ENCODE data around the gene DTNB.
"Not testable (repeated sequence)": the region's sequence is repeated elsewhere in the genome, so short reads cannot be mapped to it uniquely, and the experiment has no call there.

Gene DTNB

GRCh38 chr2:25707927-25708590, 34.7 kb upstream of the DTNB start:
- Histone ChIP-seq H3K9me3 (ENCODE audit: low read depth, low read length) (no peaks in the 10 kb centered on the region), H3K27ac (no peak overlapping the region), H3K36me3 (ENCODE audit: insufficient read depth, low read length) (no peaks in the 10 kb centered on the region), H3K4me3 (no peak overlapping the region), H3K9ac (ENCODE audit: insufficient read length) (no peak overlapping the region)
- no peak for DNase-seq (ENCODE audit: low read depth, low spot score)
- no peak for TF ChIP-seq EZH2 (IDR thresholded peaks at IDR 0.05)
- no peak for TF ChIP-seq POLR2AphosphoS5 (IDR thresholded peaks at IDR 0.05; ENCODE audit: borderline replicate concordance, low read depth, low read length)
- TF ChIP-seq FOXP2 (optimal IDR thresholded peaks at IDR 0.05; ENCODE audit: control extremely low read depth, extremely low read length, insufficient read depth), result no peak

DNA sequence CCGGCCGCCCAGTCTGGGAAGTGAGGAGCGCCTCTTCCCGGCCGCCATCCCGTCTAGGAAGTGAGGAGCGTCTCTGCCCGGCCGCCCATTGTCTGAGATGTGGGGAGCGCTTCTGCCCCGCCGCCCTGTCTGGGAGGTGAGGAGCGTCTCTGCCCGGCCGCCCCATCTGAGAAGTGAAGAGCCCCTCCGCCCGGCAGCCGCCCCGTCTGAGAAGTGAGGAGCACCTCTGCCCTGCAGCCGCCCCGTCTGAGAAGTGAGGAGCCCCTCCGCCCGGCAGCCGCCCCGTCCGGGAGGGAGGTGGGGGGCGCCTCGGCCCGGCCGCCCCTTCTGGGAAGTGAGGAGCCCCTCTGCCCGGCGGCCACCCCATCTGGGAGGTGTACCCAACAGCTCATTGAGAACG, 32.2 kb upstream of the DTNB start:
- H3K27ac ChIP-seq; H3K9me3 ChIP-seq (ENCODE audit: low read depth, low read length); H3K9ac ChIP-seq (ENCODE audit: insufficient read length); DNase-seq (ENCODE audit: low read depth, low spot score); H3K4me3 ChIP-seq; H3K36me3 ChIP-seq (ENCODE audit: insufficient read depth, low read length): not testable (repeated sequence)

GRCh38 chr2:25701801-25702200, 28.4 kb upstream of the DTNB start:
- H3K9ac ChIP-seq (ENCODE audit: insufficient read length), result no peak overlapping the region
- no peak overlapping the region for H3K4me3 ChIP-seq
- no peak for TF ChIP-seq POLR2AphosphoS5 (IDR thresholded peaks at IDR 0.05; ENCODE audit: borderline replicate concordance, low read depth, low read length)
- no peak for TF ChIP-seq FOXP2 (optimal IDR thresholded peaks at IDR 0.05; ENCODE audit: control extremely low read depth, extremely low read length, insufficient read depth)
- no peak for TF ChIP-seq EZH2 (IDR thresholded peaks at IDR 0.05)
- no peak overlapping the region for H3K27ac ChIP-seq
- DNase-seq (ENCODE audit: low read depth, low spot score), result no peak
- no peaks in the 10 kb centered on the region for H3K9me3 ChIP-seq (ENCODE audit: low read depth, low read length)
- no peaks in the 10 kb centered on the region for H3K36me3 ChIP-seq (ENCODE audit: insufficient read depth, low read length)

GRCh38 chr2:25700221-25700660, 26.9 kb upstream of the DTNB start:
- TF ChIP-seq POLR2AphosphoS5 (IDR thresholded peaks at IDR 0.05; ENCODE audit: borderline replicate concordance, low read depth, low read length) (no peak), FOXP2 (optimal IDR thresholded peaks at IDR 0.05; ENCODE audit: control extremely low read depth, extremely low read length, insufficient read depth) (no peak), EZH2 (IDR thresholded peaks at IDR 0.05) (no peak)
- Histone ChIP-seq H3K9ac (ENCODE audit: insufficient read length) (no peak overlapping the region), H3K9me3 (ENCODE audit: low read depth, low read length) (no peaks in the 10 kb centered on the region), H3K27ac (no peak overlapping the region), H3K36me3 (ENCODE audit: insufficient read depth, low read length) (no peaks in the 10 kb centered on the region), H3K4me3 (no peak overlapping the region)
- no peak for DNase-seq (ENCODE audit: low read depth, low spot score)

DNA sequence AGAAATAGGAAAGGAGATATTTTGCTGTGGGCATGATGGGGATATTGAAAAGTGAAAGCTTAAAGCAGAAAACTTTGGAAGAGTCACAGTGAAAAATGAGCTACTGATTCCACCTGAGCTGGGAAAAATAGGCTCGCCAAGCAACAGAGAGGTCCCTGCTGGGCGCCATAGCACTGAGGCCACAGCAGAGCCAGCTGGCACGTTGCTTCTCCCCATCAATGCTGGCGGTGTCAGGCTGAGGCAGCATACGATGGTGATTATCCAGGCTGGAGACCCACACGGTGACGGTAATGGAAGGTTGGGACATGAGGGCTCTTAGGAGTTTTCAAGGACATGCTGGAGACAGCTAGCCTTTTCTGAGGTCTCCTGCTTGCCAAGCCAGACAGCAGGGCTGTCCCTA, 25.8 kb upstream of the DTNB start:
- Histone ChIP-seq H3K9ac (ENCODE audit: insufficient read length) (no peak overlapping the region), H3K27ac (no peak overlapping the region)
- DNase-seq (ENCODE audit: low read depth, low spot score), result no peak

DNA sequence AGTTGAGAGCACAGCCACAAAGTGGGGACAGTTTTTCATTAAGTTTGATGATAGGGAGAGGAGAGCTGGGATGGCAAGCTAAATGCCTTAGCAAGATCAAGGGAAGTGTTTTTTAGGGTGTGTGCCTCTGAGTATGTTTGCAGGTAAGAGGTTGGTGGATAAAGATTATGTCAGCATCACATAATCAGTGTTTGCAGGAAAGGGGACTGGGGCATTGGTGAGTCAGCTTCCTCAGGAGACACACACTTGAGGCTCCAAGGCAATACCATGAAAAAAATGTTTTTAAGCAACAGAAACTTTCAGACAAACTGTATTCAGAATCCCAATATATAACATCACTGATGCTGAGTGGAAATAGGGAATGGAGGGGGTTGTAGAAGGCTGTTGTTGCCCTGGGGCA, 25.4 kb upstream of the DTNB start:
- no peak for TF ChIP-seq FOXP2 (optimal IDR thresholded peaks at IDR 0.05; ENCODE audit: control extremely low read depth, extremely low read length, insufficient read depth)
- TF ChIP-seq EZH2 (IDR thresholded peaks at IDR 0.05), result no peak
- no peak for TF ChIP-seq POLR2AphosphoS5 (IDR thresholded peaks at IDR 0.05; ENCODE audit: borderline replicate concordance, low read depth, low read length)
- Histone ChIP-seq H3K9me3 (ENCODE audit: low read depth, low read length) (no peaks in the 10 kb centered on the region), H3K36me3 (ENCODE audit: insufficient read depth, low read length) (no peaks in the 10 kb centered on the region), H3K9ac (ENCODE audit: insufficient read length) (no peak overlapping the region), H3K4me3 (no peak overlapping the region), H3K27ac (no peak overlapping the region)
- no peak for DNase-seq (ENCODE audit: low read depth, low spot score)

More for the DNA sequence above, 25.8 kb upstream of the DTNB start:
- no peaks in the 10 kb centered on the region for H3K36me3 ChIP-seq (ENCODE audit: insufficient read depth, low read length)
- TF ChIP-seq FOXP2 (optimal IDR thresholded peaks at IDR 0.05; ENCODE audit: control extremely low read depth, extremely low read length, insufficient read depth), result no peak
- TF ChIP-seq POLR2AphosphoS5 (IDR thresholded peaks at IDR 0.05; ENCODE audit: borderline replicate concordance, low read depth, low read length), result no peak
- TF ChIP-seq EZH2 (IDR thresholded peaks at IDR 0.05), result no peak
- H3K9me3 ChIP-seq (ENCODE audit: low read depth, low read length), result no peaks in the 10 kb centered on the region
- no peak overlapping the region for H3K4me3 ChIP-seq

- Histone ChIP-seq H3K36me3 (ENCODE audit: insufficient read depth, low read length) (no peaks in the 10 kb centered on the region), H3K9me3 (ENCODE audit: low read depth, low read length) (no peaks in the 10 kb centered on the region), H3K27ac (no peak overlapping the region), H3K4me3 (no peak overlapping the region), H3K9ac (ENCODE audit: insufficient read length) (no peak overlapping the region)
- no peak for DNase-seq (ENCODE audit: low read depth, low spot score)
- TF ChIP-seq EZH2 (IDR thresholded peaks at IDR 0.05) (no peak), POLR2AphosphoS5 (IDR thresholded peaks at IDR 0.05; ENCODE audit: borderline replicate concordance, low read depth, low read length) (no peak), FOXP2 (optimal IDR thresholded peaks at IDR 0.05; ENCODE audit: control extremely low read depth, extremely low read length, insufficient read depth) (no peak)
These were observed 24.4 kb upstream of the DTNB start for GRCh38 chr2:25697559-25698341.

GRCh38 chr2:25692737-25693445, 19.5 kb upstream of the DTNB start:
- Histone ChIP-seq H3K27ac (no peak overlapping the region), H3K9ac (ENCODE audit: insufficient read length) (no peak overlapping the region), H3K4me3 (no peak overlapping the region), H3K9me3 (ENCODE audit: low read depth, low read length) (no peaks in the 10 kb centered on the region), H3K36me3 (ENCODE audit: insufficient read depth, low read length) (no peaks in the 10 kb centered on the region)
- TF ChIP-seq POLR2AphosphoS5 (IDR thresholded peaks at IDR 0.05; ENCODE audit: borderline replicate concordance, low read depth, low read length) (no peak), EZH2 (IDR thresholded peaks at IDR 0.05) (no peak), FOXP2 (optimal IDR thresholded peaks at IDR 0.05; ENCODE audit: control extremely low read depth, extremely low read length, insufficient read depth) (no peak)
- DNase-seq (ENCODE audit: low read depth, low spot score), result no peak
